ENCODE results near the gene RAPH1.

RAPH1 gene

GRCh38 chr2:203501873-203502272 is 33.2 kb downstream of the RAPH1 start:
- DNase-seq: no peak
- in situ Hi-C loops (cut with MboI; ENCODE audit: low pct_unique_long_range_greater_than_20kb, low sequenced_read_pairs): no loop called here

- in situ Hi-C loops (cut with MboI; ENCODE audit: low pct_unique_long_range_greater_than_20kb, low sequenced_read_pairs): no loop called here
- DNase-seq: peak; percentile 54
These were observed 34.1 kb downstream of the RAPH1 start for GRCh38 chr2:203500951-203501350.

- in situ Hi-C loops (cut with MboI; ENCODE audit: low pct_unique_long_range_greater_than_20kb, low sequenced_read_pairs): no loop called here
- DNase-seq: no peak
These were observed 34.8 kb downstream of the RAPH1 start for GRCh38 chr2:203500297-203500696.

GRCh38 chr2:203498161-203498560 is 36.9 kb downstream of the RAPH1 start:
- in situ Hi-C loops (cut with MboI; ENCODE audit: low pct_unique_long_range_greater_than_20kb, low sequenced_read_pairs): loop anchor here (25.0 kb wide), 1 partner anchor 314 kb away; no protein-coding TSS in a partner anchor
- peak; percentile 17 for DNase-seq

- DNase-seq: no peak
- in situ Hi-C loops (cut with MboI; ENCODE audit: low pct_unique_long_range_greater_than_20kb, low sequenced_read_pairs): loop anchor here (25.0 kb wide), 1 partner anchor 319 kb away; no protein-coding TSS in a partner anchor
These were observed 42.1 kb downstream of the RAPH1 start for GRCh38 chr2:203492965-203493364.

- in situ Hi-C loops (cut with MboI; ENCODE audit: low pct_unique_long_range_greater_than_20kb, low sequenced_read_pairs): loop anchor here (25.0 kb wide), 1 partner anchor 322 kb away; no protein-coding TSS in a partner anchor
- no peak for DNase-seq
These were observed 44.7 kb downstream of the RAPH1 start for GRCh38 chr2:203490391-203490790.

- in situ Hi-C loops (cut with MboI; ENCODE audit: low pct_unique_long_range_greater_than_20kb, low sequenced_read_pairs): loop anchor here (25.0 kb wide), 1 partner anchor 323 kb away; no protein-coding TSS in a partner anchor
- no peak for DNase-seq
These were observed 45.6 kb downstream of the RAPH1 start for GRCh38 chr2:203489531-203489930.

- peak; percentile 71 for DNase-seq
- in situ Hi-C loops (cut with MboI; ENCODE audit: low pct_unique_long_range_greater_than_20kb, low sequenced_read_pairs): loop anchor here (25.0 kb wide), 1 partner anchor 328 kb away; no protein-coding TSS in a partner anchor
These were observed 50.6 kb downstream of the RAPH1 start for GRCh38 chr2:203484266-203485112.

GRCh38 chr2:203480623-203481022 is 54.5 kb downstream of the RAPH1 start:
- DNase-seq: no peak
- in situ Hi-C loops (cut with MboI; ENCODE audit: low pct_unique_long_range_greater_than_20kb, low sequenced_read_pairs): loop anchor here (25.0 kb wide), 1 partner anchor 332 kb away; no protein-coding TSS in a partner anchor

GRCh38 chr2:203476881-203477280 is 58.2 kb downstream of the RAPH1 start:
- no peak for DNase-seq
- in situ Hi-C loops (cut with MboI; ENCODE audit: low pct_unique_long_range_greater_than_20kb, low sequenced_read_pairs): loop anchor here (25.0 kb wide), 1 partner anchor 335 kb away; no protein-coding TSS in a partner anchor

GRCh38 chr2:203471323-203471722 is 63.8 kb downstream of the RAPH1 start:
- DNase-seq: no peak

GRCh38 chr2:203470371-203470770 is 64.7 kb downstream of the RAPH1 start:
- in situ Hi-C loops (cut with MboI; ENCODE audit: low pct_unique_long_range_greater_than_20kb, low sequenced_read_pairs): no loop called here
- no peak for DNase-seq

More at GRCh38 chr2:203471323-203471722, 63.8 kb downstream of the RAPH1 start:
- in situ Hi-C loops (cut with MboI; ENCODE audit: low pct_unique_long_range_greater_than_20kb, low sequenced_read_pairs): no loop called here

- in situ Hi-C loops (cut with MboI; ENCODE audit: low pct_unique_long_range_greater_than_20kb, low sequenced_read_pairs): no loop called here
These were observed 65.6 kb downstream of the RAPH1 start for GRCh38 chr2:203469546-203469945.

GRCh38 chr2:203463266-203463678 is 71.8 kb downstream of the RAPH1 start:
- no peak for DNase-seq
- in situ Hi-C loops (cut with MboI; ENCODE audit: low pct_unique_long_range_greater_than_20kb, low sequenced_read_pairs): no loop called here

More at GRCh38 chr2:203469546-203469945, 65.6 kb downstream of the RAPH1 start:
- no peak for DNase-seq

- no peak for DNase-seq
- in situ Hi-C loops (cut with MboI; ENCODE audit: low pct_unique_long_range_greater_than_20kb, low sequenced_read_pairs): no loop called here
These were observed 72.8 kb downstream of the RAPH1 start for GRCh38 chr2:203462308-203462707.

GRCh38 chr2:203461746-203462145 is 73.4 kb downstream of the RAPH1 start:
- no peak for DNase-seq
- in situ Hi-C loops (cut with MboI; ENCODE audit: low pct_unique_long_range_greater_than_20kb, low sequenced_read_pairs): no loop called here

- in situ Hi-C loops (cut with MboI; ENCODE audit: low pct_unique_long_range_greater_than_20kb, low sequenced_read_pairs): no loop called here
- no peak for DNase-seq
These were observed 79.9 kb downstream of the RAPH1 start for GRCh38 chr2:203455209-203455608.

- peak; percentile 52 for DNase-seq
- in situ Hi-C loops (cut with MboI; ENCODE audit: low pct_unique_long_range_greater_than_20kb, low sequenced_read_pairs): no loop called here
These were observed 81.1 kb downstream of the RAPH1 start for GRCh38 chr2:203453858-203454451.

- in situ Hi-C loops (cut with MboI; ENCODE audit: low pct_unique_long_range_greater_than_20kb, low sequenced_read_pairs): no loop called here
- no peak for DNase-seq
These were observed 83.4 kb downstream of the RAPH1 start for GRCh38 chr2:203451689-203452088.

GRCh38 chr2:203451011-203451410 is 84.1 kb downstream of the RAPH1 start:
- in situ Hi-C loops (cut with MboI; ENCODE audit: low pct_unique_long_range_greater_than_20kb, low sequenced_read_pairs): no loop called here
- DNase-seq: no peak

Data from KBM-7 (cell line).